Epithelial cell of proximal tubule (primary cell): ENCODE data around the gene SOX11. TPM values are rescaled to one million over a fixed set of nuclear protein-coding genes. Genes with fewer than 3 reads are reported as not detected.

Source experiments
- DNase-seq: peaks from one replicate; pipeline ENCODE4 v3.0.0-alpha.2; 2011; ENCODE audit warnings: low read depth
- H3K4me3 ChIP-seq: 2 replicates; pipeline ENCODE4 v1.5.1; 2011; ENCODE audit warnings: low read depth, mild to moderate bottlenecking, low read length
- CTCF ChIP-seq: conservative IDR thresholded peaks from 2 replicates; pipeline ENCODE4 v1.5.1; 2012; ENCODE audit warnings: low read depth, mild to moderate bottlenecking, low read length
- total RNA-seq: library from RNA; depleted of rRNA; stranded (reverse); fragments of >200 nt; gene quantifications from 2 replicates; pipeline ENCODE4 v1.2.3, GENCODE V29; 2015

The SOX11 gene
- total RNA-seq, 1 donor from 2014 or later = 17.1 TPM

DNA sequence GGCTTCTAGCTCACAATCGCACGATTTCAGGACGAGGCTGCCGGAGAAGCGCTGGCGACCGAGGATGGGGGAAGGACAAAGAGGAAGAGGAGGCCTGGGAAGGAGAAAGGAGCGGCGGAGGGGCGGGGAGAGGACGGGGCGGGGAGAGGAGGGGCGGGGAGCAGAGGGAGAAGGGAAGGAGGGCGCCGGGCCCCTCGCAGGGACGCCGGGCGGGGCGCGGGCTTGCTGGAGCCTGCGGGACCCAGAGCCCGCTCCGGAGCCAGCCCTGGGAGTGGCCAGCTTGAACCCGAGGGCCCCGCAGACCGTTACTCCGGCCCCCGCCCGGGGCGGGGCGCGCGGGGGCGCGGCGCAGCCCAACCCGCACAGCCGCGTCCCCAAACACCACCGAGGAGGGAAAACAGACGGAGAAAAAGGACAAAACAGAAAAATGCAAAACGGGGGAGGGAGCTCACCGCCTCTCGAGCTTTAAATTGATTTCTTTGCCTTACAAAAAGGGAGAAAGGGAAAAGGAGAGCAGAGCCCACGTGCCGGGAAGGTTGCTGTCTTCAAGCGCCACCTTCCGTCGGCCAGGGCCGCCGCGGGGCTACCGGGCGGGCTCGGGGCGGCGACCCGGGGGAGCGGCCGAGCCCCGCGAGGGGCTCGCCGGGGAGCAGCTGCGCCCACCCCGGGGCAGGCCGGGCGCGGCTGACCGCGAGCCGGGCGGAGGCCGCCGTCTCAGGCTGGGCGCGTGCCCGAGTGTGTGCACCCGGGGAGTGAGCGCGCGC lies 781 bp upstream of the SOX11 start:
- DNase-seq = no peak
- TF ChIP-seq CTCF = peak; percentile 8

DNA sequence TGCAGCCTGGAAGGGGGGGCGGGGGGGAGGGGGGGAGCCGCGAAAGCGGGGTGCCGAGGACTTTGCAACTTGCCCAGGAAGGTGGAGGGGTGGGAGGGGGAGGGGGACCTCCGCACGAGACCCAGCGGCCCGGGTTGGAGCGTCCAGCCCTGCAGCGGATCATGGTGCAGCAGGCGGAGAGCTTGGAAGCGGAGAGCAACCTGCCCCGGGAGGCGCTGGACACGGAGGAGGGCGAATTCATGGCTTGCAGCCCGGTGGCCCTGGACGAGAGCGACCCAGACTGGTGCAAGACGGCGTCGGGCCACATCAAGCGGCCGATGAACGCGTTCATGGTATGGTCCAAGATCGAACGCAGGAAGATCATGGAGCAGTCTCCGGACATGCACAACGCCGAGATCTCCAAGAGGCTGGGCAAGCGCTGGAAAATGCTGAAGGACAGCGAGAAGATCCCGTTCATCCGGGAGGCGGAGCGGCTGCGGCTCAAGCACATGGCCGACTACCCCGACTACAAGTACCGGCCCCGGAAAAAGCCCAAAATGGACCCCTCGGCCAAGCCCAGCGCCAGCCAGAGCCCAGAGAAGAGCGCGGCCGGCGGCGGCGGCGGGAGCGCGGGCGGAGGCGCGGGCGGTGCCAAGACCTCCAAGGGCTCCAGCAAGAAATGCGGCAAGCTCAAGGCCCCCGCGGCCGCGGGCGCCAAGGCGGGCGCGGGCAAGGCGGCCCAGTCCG lies 540 bp downstream of the SOX11 start:
- DNase-seq = no peak
- no peak for TF ChIP-seq CTCF
- H3K4me3 ChIP-seq = no peak overlapping the region

More for the DNA sequence above, 781 bp upstream of the SOX11 start:
- H3K4me3 ChIP-seq = peak overlapping the region; percentile 8

DNA sequence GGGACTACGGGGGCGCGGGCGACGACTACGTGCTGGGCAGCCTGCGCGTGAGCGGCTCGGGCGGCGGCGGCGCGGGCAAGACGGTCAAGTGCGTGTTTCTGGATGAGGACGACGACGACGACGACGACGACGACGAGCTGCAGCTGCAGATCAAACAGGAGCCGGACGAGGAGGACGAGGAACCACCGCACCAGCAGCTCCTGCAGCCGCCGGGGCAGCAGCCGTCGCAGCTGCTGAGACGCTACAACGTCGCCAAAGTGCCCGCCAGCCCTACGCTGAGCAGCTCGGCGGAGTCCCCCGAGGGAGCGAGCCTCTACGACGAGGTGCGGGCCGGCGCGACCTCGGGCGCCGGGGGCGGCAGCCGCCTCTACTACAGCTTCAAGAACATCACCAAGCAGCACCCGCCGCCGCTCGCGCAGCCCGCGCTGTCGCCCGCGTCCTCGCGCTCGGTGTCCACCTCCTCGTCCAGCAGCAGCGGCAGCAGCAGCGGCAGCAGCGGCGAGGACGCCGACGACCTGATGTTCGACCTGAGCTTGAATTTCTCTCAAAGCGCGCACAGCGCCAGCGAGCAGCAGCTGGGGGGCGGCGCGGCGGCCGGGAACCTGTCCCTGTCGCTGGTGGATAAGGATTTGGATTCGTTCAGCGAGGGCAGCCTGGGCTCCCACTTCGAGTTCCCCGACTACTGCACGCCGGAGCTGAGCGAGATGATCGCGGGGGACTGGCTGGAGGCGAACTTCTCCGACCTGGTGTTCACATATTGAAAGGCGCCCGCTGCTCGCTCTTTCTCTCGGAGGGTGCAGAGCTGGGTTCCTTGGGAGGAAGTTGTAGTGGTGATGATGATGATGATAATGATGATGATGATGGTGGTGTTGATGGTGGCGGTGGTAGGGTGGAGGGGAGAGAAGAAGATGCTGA lies 1.4 kb downstream of the SOX11 start:
- DNase-seq = no peak
- H3K4me3 ChIP-seq = no peak overlapping the region

GRCh38 chr2:5694306-5694705 lies 2.1 kb downstream of the SOX11 start:
- no peak overlapping the region for H3K4me3 ChIP-seq
- DNase-seq = no peak
- TF ChIP-seq CTCF = no peak

More for the DNA sequence above, 1.4 kb downstream of the SOX11 start:
- no peak for TF ChIP-seq CTCF

DNA sequence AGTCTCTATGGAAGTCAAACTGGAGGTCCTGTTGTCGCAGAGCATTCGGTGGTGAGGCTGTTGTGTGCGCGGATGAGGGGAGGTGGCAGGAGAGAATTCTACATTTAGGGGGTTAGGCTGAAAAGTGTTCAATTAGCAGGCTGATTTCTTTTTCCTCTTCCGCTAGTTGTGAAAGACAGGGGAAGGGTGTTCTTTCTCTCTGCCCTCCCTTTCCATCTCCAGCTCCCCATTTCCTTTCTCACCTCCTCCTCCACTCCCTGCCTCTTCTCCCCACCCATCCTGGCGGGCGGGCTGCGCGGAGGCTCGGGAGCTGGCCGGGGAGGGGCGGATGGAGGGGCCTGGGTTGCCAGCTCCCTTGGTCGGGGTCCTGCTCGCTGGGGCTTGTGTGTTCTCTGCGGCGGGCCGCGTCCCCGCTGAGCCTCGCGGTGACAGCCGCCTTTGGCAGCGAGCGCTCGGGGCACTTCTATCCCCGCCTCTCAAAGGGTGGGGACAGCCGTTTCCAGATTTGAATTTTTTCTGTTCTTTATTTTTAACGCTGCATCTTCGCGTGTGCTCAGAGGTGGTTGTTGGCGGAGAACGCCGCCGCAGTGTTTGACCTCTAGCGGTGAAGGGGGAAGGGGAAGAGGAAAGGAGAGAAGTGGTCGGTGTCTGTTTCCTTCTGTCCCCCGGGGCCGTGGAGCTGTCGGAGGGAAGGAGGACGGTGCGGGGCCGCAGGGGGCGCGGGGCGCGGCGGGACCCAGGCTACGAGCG lies 3.6 kb downstream of the SOX11 start:
- peak overlapping the region; percentile 31 for H3K4me3 ChIP-seq
- no peak for TF ChIP-seq CTCF
- no peak for DNase-seq

DNA sequence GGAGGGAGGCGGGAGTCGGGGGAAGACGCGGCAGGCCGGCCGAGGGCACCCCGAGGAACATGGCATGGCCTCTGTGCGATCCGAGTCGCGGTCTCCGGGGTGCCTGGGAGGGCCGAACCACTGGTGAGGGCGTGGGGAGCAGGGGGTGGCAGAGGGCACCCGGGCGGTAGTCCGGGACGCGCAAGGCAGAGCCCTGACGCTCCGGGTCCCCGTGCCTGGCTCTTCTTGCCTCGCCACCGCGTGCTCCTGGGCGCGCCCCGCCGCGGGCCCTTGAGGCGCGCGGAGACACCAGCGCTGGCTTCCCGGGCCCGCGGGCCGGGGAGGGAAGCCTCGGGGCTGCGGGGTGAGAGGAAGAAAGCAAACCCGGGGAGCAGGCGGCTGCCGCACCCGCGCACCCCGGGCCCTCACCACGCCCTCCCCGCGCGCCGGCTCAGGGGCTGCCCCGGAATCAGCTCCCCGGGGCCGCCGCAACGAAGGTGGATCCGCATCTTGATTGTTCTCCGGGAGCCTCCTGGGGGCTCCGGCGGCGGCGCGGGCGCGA lies 4.3 kb downstream of the SOX11 start:
- DNase-seq = no peak
- H3K4me3 ChIP-seq = peak overlapping the region; percentile 31
- TF ChIP-seq CTCF = no peak
